ENCODE results near the gene HYOU1.
A peak's percentile ranks its signal among the peaks of the same experiment; 100 is the strongest.
"Not testable (repeated sequence)": the region's sequence is repeated elsewhere in the genome, so short reads cannot be mapped to it uniquely, and the experiment has no call there.

HYOU1 gene

DNA sequence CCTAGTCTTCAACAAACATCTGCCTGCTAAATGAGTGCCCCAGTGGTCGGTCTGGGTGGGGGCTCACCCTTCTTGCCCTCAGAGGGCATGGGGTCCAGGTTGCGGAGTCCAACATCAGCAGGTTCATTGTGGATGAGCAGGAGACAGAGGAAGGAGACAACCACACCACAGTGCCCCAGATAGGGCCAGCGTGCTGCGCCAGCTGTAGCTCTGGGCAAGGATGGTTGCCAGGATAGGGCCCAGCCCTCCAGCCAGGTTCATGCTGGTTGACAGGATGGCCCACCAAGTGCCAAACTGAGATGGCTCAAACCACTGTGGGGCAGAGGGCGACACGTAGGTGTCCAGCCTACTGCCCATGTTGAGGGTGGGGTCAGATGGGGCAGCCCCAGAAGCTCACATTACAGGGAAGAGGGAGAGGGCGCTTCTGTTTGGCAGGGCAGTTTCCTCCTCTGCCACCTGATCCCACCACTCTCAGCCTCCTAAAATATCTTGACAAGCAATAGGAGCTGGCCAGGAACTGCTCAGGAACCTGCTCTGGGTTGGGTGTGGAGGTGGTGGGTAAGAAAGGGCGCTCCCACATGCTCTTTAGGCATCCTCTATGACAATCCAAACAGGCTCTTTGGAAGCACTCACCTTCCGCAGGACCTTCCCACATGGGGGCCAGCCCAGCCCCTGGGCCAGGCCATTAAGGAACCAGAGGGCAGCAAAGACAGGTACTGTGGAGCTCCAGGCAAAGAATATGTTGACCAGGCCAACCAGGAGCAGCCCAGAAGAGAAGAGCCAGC is 29.3 kb downstream of the HYOU1 start:
- H3K4me3 ChIP-seq (ENCODE audit: low read length) = no peak overlapping the region
- DNase-seq (ENCODE audit: low read depth, low spot score) = no peak

DNA sequence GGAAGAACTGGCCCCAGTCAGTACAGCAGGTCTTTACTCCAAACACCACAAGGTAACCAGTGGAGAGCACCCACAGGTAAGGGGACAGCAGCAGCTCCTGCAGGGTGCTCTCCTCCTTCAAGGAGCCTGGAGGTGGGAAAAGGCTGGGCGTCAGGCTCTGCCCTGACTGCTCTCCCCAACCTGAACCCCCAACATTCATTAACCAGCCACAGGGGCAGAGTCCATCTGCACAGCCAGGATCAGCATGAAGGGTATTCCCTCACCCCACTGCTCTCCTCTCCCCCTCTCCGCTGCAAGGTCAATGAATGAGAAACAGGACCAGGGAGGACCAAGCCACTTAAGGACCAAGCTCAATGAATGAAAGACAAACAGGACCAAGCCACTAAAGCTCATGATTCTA is 30.0 kb downstream of the HYOU1 start:
- no peak overlapping the region for H3K4me3 ChIP-seq (ENCODE audit: low read length)
- DNase-seq (ENCODE audit: low read depth, low spot score) = no peak

DNA sequence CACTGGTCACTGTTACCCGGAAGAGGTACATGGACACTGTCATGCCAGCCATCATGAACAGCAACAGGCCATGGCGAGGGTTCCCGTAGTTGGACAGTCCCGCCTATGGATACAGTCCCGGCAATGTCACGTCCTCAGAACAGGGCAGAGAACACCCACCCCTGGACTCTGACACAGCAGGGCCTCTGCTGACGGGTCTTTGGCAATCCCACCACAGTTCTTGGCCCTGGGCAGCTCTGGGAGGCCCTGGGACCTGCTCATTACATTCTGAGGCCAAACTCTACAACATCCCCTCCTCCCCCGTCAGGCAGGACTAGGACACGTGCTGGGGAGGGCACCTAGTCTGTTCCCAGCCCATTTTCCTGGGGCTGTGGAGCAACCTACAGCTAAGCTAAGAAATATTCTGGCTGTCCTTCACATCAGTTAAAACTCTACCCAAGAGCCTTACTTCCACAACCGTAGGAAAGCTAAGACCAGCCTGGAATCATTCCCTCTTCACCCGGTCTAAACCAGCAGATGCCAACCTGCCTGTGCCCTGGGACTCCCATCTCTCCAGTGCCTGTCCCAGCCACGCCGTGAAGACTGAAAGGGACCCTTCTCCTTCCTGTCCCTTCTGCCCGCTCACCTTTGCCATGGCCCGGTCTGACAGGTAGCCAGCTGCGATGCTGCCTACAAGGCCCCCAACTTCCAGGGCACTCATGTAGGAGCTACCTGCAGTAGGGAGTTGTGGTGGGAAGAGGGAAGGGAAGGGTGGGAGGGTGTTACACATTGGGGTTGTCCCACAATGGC is 30.8 kb downstream of the HYOU1 start:
- DNase-seq (ENCODE audit: low read depth, low spot score) = no peak
- H3K4me3 ChIP-seq (ENCODE audit: low read length) = no peak overlapping the region

DNA sequence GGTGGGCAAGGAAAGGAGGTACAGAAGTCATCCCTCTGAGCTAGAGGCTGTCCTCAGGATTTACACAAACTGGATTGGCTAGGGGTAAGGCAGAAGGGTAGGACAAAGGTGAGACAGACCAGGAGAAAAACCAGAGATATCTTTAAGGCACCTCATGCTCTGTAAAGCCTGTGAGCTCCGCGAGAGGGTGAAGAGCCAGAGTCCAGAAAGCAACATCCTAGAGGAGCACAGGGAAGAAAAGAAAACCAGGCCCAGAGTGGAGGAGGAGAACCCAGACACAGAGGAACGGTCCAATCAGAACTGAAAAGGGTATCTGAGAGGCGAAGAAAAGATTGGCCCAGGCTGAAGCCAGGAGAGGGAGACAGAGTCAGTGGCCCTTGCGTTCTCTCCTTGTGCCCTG is 31.5 kb downstream of the HYOU1 start:
- H3K4me3 ChIP-seq (ENCODE audit: low read length) = no peak overlapping the region
- DNase-seq (ENCODE audit: low read depth, low spot score) = no peak

DNA sequence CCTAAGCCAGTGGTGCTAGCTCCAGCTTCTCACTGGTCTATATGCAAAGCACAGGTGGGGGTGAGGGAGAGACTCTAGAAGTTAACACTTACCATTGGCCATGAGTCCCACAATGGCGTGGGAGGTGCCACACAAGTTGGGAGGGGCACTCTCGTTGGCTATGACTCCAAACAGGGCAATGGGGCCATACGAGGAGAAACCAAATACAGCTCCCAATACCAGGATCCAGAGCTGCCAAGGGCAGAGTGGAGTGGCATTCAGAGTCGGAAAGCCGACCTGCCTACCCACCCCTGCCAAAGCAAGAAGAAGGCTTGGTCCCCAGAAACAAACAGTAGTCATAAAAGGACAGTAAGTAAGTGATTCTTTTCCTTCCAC is 31.9 kb downstream of the HYOU1 start:
- DNase-seq (ENCODE audit: low read depth, low spot score) = no peak
- H3K4me3 ChIP-seq (ENCODE audit: low read length) = no peak overlapping the region

DNA sequence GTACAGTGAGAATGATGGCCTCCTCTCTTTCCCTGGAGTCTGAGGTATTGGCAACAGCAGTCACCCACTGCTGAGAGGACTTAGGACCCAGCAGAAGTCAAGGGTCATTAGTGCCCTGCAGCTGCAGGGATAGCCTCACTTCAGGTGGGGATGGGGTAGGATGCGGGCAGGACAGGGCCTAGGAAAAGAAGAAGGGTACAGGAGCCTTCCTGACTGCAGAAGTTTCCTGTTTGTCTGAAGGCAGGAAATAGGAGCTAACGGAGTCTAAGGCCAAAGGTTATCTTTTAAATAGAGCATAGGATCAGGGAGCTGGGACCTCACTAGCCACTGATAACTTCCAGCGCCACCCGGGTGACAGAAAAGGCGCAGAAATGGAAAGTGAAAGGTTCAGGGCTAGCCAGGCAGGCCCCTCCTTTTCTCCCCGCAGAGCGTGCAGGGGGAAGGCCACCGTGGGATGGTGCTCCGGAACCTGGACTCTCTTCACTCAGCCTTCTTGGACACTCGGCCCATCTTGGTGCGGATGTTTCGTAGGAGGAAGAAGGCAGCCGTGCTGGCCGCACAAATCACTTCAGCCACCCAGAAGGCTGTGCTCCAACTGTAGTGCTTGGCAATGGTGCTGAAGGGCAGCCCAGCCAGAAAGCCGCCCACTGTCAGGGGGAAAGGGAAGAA is 32.4 kb downstream of the HYOU1 start:
- no peak overlapping the region for H3K4me3 ChIP-seq (ENCODE audit: low read length)
- no peak for DNase-seq (ENCODE audit: low read depth, low spot score)

DNA sequence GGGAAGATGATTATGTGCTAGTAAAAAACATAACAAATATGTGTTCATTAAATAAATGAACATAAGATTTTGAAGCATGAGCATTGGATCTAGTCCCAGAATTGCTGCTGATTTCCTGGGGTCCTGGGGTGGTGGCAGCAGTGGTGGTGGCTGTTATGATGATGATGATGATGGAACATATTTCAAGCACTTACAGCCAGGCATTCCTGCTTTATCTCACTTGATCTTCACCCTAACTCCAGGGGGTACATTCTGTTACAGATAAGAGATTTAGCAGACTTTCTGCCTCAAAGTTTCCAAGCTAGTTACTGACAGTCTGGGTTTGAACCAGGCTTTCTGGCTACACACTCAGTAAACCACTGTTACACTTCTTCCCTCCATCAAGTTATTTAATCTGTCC is 33.3 kb downstream of the HYOU1 start:
- no peak for DNase-seq (ENCODE audit: low read depth, low spot score)
- H3K4me3 ChIP-seq (ENCODE audit: low read length) = no peak overlapping the region

DNA sequence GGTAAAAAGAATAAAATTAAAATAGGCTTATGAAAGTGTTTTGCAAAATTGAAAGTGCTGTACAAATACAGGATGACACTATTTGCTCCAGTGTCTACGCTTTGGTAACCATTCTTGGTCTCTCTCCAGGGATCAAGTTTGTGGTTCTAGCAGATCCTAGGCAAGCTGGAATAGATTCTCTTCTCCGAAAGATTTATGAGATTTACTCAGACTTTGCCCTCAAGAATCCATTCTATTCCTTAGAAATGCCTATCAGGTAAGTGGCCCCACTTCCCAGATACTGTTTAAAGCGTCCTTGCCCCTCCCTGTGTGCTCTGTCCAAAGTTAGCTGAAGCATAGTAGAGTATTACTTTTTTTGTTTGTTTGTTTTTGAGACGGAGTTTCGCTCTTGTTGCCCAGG is 35.4 kb downstream of the HYOU1 start:
- no peak overlapping the region for H3K4me3 ChIP-seq (ENCODE audit: low read length)
- DNase-seq (ENCODE audit: low read depth, low spot score) = no peak

DNA sequence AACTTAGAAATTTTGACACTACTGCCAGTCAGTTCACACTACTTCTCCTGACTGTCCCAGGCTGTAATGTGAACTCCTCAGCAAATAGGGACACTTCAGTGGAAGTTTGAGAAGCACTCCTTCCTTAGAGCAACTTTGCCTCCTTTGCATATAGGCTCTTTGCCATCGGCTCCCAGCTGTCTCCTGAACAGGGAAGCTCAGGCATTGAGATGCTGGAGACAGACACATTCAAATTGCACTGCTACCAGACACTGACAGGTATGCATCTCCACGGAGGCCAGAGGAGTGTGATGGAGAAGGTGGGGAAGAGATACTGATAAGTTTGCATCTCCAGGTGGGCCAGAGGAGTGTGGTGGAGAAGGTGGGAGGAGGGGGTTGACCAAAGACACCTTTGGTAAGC is 37.0 kb downstream of the HYOU1 start:
- peak overlapping the region; percentile 79; the same call in 1 of the 2 replicates for H3K4me3 ChIP-seq (ENCODE audit: low read length)
- DNase-seq (ENCODE audit: low read depth, low spot score) = no peak

DNA sequence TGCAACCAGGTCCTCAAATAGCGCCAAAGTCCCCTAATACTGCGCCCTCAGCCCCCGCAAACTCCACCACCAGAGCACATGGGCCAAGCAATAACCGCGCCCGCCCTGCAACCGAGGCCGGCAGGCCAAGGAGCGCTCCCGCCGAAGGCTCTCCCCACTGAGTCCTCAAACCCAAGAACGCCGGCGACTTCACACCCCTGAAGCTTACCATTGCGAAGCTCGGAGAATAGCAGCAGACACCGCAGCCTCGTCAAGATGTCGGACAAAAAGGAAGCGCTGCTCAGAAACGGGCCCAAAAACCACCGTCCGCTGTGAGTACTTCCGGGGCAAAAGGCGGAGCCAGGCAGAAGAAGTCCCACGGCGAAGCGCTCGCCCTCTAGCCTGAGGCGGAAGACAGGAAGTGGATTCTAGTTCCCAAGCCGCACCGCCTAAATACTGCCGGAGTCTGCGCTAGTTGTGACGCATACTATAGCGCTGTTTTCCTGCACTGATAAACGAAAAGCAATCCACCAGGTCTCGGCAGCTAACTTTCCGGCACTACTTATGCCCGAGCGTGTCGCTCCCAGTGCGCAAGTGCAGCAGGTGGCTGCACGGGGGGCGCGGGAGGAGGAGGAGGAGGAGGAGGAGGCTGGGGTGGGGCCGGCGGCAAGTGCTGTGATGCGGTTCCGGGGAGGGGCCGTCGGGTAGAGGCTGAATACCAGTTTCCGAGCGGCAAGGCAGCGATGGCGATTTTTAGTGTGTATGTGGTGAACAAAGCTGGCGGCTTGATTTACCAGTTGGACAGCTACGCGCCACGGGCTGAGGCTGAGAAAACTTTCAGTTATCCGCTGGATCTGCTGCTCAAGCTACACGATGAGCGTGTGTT is 38.7 kb downstream of the HYOU1 start, which contains the start of the genes RPS25 and TRAPPC4:
Gene RPS25, minus strand, starts transcription at position 270 of the 865 bp plus-strand sequence. Its CDS starts 59 bp downstream, at position 211.
Gene TRAPPC4, plus strand, starts transcription at position 693 of the 865 bp plus-strand sequence. Its CDS starts 30 bp downstream, at position 723.
- DNase-seq (ENCODE audit: low read depth, low spot score) = peak; percentile 97
- peak within 1 kb of the TSS; percentile 79 for H3K4me3 ChIP-seq (ENCODE audit: low read length)

DNA sequence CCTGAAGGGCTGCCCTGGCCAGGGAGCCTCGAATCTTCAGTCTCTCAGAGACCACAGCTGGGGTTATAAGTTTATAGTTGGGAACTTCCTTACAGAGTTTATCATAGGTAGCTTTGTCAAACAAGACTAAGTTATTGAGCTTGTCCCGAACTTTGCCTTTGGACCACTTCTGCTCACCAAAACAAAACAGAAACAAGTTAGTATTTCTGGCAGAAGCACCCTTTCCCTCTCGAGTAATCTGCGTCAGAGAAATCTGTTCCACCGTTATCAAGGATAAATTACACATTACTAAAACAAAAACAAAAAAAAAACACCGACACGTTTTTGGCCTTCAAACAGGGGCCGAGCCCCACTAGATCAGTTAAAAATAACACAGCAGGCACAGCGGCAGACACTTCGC is 39.6 kb downstream of the HYOU1 start:
- not testable (repeated sequence) for DNase-seq (ENCODE audit: low read depth, low spot score)
- peak overlapping the region; percentile 79 for H3K4me3 ChIP-seq (ENCODE audit: low read length)

DNA sequence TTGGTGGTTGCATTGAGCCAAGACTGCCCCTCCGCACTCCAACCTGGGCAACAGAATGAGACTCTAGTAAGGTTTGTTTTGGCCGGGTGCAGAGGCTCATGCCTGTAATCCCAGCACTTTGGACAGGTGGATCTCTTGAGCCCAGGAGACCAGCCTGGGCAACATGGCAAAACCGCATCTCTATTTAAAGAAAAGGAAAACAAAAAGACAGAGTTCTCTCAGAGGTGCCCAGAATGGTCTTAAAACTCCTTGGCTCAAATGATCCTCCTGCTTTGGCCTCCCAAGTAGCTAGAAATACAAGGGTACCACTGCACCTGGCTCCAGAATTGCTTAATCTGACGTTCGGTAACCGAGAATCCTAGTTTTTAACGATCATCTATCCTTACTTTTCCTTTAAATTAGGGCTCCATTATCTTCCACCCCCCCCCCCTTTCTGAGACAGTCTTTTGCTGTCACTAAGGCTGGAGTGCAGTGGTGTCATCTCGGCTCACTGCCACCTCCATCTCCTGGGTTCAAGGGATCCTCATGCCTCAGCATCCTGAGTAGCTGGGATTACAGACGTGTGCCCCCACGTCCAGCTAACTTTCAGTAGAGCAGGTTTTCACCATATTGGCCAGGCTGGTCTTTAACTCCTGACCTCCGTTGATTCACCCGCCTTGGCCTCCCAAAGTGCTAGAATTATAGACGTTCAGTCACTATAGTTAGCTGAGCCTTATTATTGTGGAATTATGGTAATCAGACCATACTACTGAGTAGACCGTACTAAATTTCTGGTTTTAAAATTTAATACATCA is 40.6 kb downstream of the HYOU1 start:
- H3K4me3 ChIP-seq (ENCODE audit: low read length) = peak overlapping the region; percentile 79

DNA sequence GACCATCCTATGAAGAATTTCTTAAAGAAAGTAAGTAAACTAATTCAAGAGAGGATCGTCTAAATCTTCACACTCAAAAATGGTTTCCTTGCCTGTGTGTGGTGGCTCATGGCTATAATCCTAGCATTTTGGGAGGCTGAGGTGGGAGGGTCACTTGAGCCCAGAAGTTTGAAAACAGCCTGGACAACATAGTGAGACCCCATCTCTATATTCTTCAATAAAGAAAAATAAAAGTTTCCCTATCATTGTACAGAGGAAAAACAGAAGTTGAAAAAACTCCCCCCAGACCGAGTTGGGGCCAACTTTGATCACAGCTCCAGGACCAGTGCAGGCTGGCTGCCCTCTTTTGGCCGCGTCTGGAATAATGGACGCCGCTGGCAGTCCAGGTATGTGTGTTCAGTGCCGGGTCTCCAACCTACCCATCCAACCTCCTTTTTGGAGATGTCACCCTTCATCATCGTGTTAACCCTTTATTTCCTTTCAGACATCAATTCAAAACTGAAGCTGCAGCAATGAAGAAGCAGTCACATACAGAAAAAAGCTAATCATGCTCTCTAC is 41.9 kb downstream of the HYOU1 start:
- DNase-seq (ENCODE audit: low read depth, low spot score) = no peak
- H3K4me3 ChIP-seq (ENCODE audit: low read length) = no peak overlapping the region

More for the DNA sequence above, 40.6 kb downstream of the HYOU1 start:
- no peak for DNase-seq (ENCODE audit: low read depth, low spot score)

DNA sequence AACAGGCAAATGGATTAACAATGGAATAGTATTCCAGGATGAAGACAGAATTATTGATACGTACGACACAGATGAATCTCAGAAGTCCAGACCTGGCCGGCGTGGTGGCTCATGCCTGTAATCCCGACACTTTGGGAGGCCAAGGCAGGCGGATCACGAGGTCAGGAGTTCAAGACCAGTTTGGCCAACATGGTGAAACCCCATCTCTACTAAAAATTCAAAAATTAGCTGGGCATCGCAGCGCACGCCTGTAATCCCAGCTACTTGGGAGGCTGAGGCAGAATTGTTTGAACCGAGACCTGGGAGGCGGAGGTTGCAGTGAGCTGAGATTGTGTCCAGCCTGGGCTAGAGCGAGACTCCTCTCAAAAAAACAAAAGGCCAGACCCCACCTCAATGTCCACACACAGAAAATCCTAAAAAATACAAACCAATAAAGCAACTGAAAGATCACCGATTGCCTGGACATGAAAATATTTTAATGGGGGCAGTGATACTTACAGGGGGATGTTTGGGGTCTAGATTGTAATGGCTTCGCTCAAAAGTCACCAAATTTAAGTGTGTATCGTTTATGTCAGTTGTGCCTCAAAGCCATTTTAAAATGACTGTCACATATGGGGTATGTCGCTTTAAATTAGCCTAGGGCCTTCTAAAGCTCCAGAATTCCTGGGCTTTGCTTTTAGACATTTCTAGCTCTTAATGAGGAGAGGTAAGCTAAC is 42.6 kb downstream of the HYOU1 start:
- no peak overlapping the region for H3K4me3 ChIP-seq (ENCODE audit: low read length)
- DNase-seq (ENCODE audit: low read depth, low spot score) = no peak

DNA sequence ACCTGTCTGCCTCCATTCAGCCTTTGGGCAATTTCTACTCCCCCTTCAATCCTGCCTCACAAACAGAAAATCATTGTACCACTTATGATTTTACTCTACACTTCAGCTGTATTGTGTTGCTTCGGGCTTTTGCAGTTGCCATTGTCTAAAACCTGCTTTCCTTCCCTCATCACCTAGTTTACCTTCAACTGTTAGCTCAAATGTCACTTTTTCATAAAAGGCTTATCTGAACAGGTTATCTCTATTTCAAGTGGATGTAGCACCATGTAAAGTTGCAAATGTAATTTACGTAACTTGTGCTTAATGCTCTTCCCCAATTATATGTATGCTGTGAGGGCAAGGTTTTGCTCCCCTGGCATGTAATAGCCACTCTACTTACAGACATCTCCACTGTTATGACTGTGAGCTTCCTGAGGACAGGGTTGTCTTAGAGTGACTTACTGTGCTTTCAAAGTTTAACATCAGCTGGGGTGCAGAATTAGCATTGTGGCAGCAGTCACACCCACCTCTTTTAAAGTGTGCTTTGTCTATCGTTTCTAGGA is 44.3 kb downstream of the HYOU1 start:
- H3K4me3 ChIP-seq (ENCODE audit: low read length) = no peak overlapping the region
- no peak for DNase-seq (ENCODE audit: low read depth, low spot score)

DNA sequence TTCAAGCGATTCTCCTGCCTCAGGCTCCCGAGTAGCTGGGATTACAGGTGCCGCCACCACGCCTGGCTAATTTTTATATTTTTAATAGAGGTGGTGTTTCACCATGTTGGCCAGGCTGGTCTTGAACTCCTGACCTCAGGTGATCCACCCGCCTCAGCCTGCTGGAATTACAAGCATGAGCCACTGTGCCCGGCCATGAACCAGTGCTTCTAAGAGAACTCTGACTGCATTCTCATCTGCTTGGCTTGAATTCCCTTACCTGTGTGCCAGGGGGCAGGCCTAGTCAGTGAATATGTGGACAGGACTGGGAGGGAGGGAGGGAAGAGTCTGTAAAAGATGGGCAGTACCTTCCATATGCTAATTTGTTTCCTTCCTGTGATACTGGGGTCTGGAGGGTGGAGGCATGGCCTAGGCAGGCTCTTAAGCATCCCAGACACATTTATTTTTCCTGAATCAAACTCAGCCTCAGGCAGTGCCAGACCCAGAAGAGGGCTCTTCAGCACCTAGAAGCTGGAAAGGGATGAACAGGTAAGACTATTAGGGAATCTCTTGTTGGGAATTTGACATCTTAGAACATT is 45.4 kb downstream of the HYOU1 start:
- no peak for DNase-seq (ENCODE audit: low read depth, low spot score)
- no peak overlapping the region for H3K4me3 ChIP-seq (ENCODE audit: low read length)

DNA sequence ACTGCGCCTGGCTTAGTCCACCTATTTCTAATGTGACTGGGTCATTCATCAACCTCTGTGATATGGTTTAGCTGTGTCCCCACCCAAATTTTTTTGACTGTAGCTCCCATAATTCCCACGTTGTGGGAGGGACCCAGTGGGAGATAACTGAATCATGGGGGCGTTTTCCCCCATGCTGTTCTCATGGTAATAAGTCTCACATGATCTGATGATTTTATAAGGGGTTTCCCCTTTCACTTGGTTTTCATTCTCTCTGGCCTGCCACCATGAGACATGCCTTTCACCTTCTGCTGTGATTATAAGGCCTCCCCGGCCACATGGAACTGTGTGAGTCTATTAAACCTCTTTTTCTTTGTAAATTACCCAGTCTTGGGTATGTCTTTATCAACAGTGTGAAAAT is 50.3 kb downstream of the HYOU1 start:
- no peak for DNase-seq (ENCODE audit: low read depth, low spot score)
- no peak overlapping the region for H3K4me3 ChIP-seq (ENCODE audit: low read length)
